Fibroblast of lung (primary cell): Measurements from ENCODE around the gene ULBP2.
"Not testable (repeated sequence)": the region's sequence is repeated elsewhere in the genome, so short reads cannot be mapped to it uniquely, and the experiment has no call there.

Source experiments
- CTCF ChIP-seq, 2 donors: IDR thresholded peaks in 1 of 2; conservative IDR thresholded peaks in 1 of 2; 1 replicate in 1 of 2; 2 replicates in 1 of 2; pipeline ENCODE4 v1.5.1; 2011 to 2012; ENCODE audit warnings: low read length in 2 of 2, control low read depth in 1 of 2, inconsistent platforms in 1 of 2, low read depth in 1 of 2, mild to moderate bottlenecking in 1 of 2
- EZH2 ChIP-seq: IDR thresholded peaks from 2 replicates; pipeline ENCODE4 v1.5.1; 2012; ENCODE audit warnings: low read length, control low read depth, mild to moderate bottlenecking; ENCODE audit errors: missing control alignments

GRCh38 chr6:149953390-149953789, 11.6 kb downstream of the ULBP2 start:
- TF ChIP-seq EZH2; CTCF (conservative IDR thresholded peaks at IDR 0.05 in 1 of 2, IDR thresholded peaks at IDR 0.05 in 1 of 2; ENCODE audit: low read depth in 1 of 2, low read length in 2 of 2): not testable (repeated sequence)
